ENCODE results near the gene CLCN6. TPM values are rescaled to one million over a fixed set of nuclear protein-coding genes. Genes with fewer than 3 reads are reported as not detected.

The CLCN6 gene
- polyA plus RNA-seq, 1 donor (not counting 4 experiments of a cell fraction or from before 2014, with no cell fraction given), result 7.4 TPM

GRCh38 chr1:11880911-11881748, 75.1 kb downstream of the CLCN6 start:
- H3K9ac ChIP-seq (ENCODE audit: control insufficient read depth, extremely low read depth, insufficient read depth, low read length), result no peak overlapping the region
- H3K36me3 ChIP-seq (ENCODE audit: control insufficient read depth in 2 of 2, extremely low read depth in 1 of 2, insufficient read depth in 2 of 2, low read length in 2 of 2), result no peaks in the 10 kb centered on the region
- dilution Hi-C loops (cut with MboI; ENCODE audit: extremely low pct_ligation_motif_present, low sequenced_read_pairs), result no loop called here
- no peaks in the 10 kb centered on the region for H3K9me3 ChIP-seq (ENCODE audit: control insufficient read depth, low read depth, low read length)
- H2AFZ ChIP-seq (ENCODE audit: control insufficient read depth, low read length), result no peak overlapping the region
- H3K27me3 ChIP-seq (ENCODE audit: control insufficient read depth, extremely low read depth, insufficient read depth, low read length), result peaks cover 12% of the 10 kb centered on the region
- no peak for FAIRE-seq
- no peak for TF ChIP-seq CTCF (optimal IDR thresholded peaks at IDR 0.05 in 1 of 3, IDR thresholded peaks at IDR 0.05 in 1 of 3, conservative IDR thresholded peaks at IDR 0.05 in 1 of 3; ENCODE audit: extremely low read depth in 1 of 3, insufficient read depth in 2 of 3, low read length in 3 of 3)
- no peak for TF ChIP-seq EZH2 (IDR thresholded peaks at IDR 0.05; ENCODE audit: low read length)
- H3K4me2 ChIP-seq (ENCODE audit: control insufficient read depth, extremely low read depth, insufficient read depth, low read depth, low read length), result no peak overlapping the region
- no peak overlapping the region for H3K27ac ChIP-seq (ENCODE audit: control insufficient read depth, insufficient read depth, low read length)
- H4K20me1 ChIP-seq (ENCODE audit: control insufficient read depth, extremely low read depth, insufficient read depth, low read length), result no peaks in the 10 kb centered on the region
- H3K4me1 ChIP-seq (ENCODE audit: control insufficient read depth, extremely low read depth, insufficient read depth, low read length), result no peaks in the 10 kb centered on the region
- DNase-seq (ENCODE audit: low read depth, low spot score), result no peak
- no peak overlapping the region for H3K4me3 ChIP-seq (ENCODE audit: control insufficient read depth in 2 of 3, extremely low read depth in 1 of 3, insufficient read depth in 2 of 3, low read depth in 1 of 3, low read length in 3 of 3)
- no peaks in the 10 kb centered on the region for H3K9me1 ChIP-seq (ENCODE audit: control insufficient read depth, extremely low read depth, insufficient read depth, low read length)
- no peaks in the 10 kb centered on the region for H3K79me2 ChIP-seq (ENCODE audit: control insufficient read depth, insufficient read depth, low read length)

GRCh38 chr1:11881749-11882441, 75.9 kb downstream of the CLCN6 start:
- H3K79me2 ChIP-seq (ENCODE audit: control insufficient read depth, insufficient read depth, low read length), result no peaks in the 10 kb centered on the region
- H3K36me3 ChIP-seq (ENCODE audit: control insufficient read depth in 2 of 2, extremely low read depth in 1 of 2, insufficient read depth in 2 of 2, low read length in 2 of 2), result no peaks in the 10 kb centered on the region
- dilution Hi-C loops (cut with MboI; ENCODE audit: extremely low pct_ligation_motif_present, low sequenced_read_pairs), result no loop called here
- TF ChIP-seq EZH2 (IDR thresholded peaks at IDR 0.05; ENCODE audit: low read length) (no peak), CTCF (optimal IDR thresholded peaks at IDR 0.05 in 1 of 3, IDR thresholded peaks at IDR 0.05 in 1 of 3, conservative IDR thresholded peaks at IDR 0.05 in 1 of 3; ENCODE audit: extremely low read depth in 1 of 3, insufficient read depth in 2 of 3, low read length in 3 of 3) (no peak)
- H3K9me1 ChIP-seq (ENCODE audit: control insufficient read depth, extremely low read depth, insufficient read depth, low read length), result no peaks in the 10 kb centered on the region
- FAIRE-seq, result no peak
- no peak overlapping the region for H3K9ac ChIP-seq (ENCODE audit: control insufficient read depth, extremely low read depth, insufficient read depth, low read length)
- no peaks in the 10 kb centered on the region for H3K4me1 ChIP-seq (ENCODE audit: control insufficient read depth, extremely low read depth, insufficient read depth, low read length)
- H3K9me3 ChIP-seq (ENCODE audit: control insufficient read depth, low read depth, low read length), result no peaks in the 10 kb centered on the region
- no peak overlapping the region for H3K4me3 ChIP-seq (ENCODE audit: control insufficient read depth in 2 of 3, extremely low read depth in 1 of 3, insufficient read depth in 2 of 3, low read depth in 1 of 3, low read length in 3 of 3)
- H4K20me1 ChIP-seq (ENCODE audit: control insufficient read depth, extremely low read depth, insufficient read depth, low read length), result no peaks in the 10 kb centered on the region
- H2AFZ ChIP-seq (ENCODE audit: control insufficient read depth, low read length), result no peak overlapping the region
- DNase-seq (ENCODE audit: low read depth, low spot score), result no peak
- H3K27me3 ChIP-seq (ENCODE audit: control insufficient read depth, extremely low read depth, insufficient read depth, low read length), result peaks cover 7% of the 10 kb centered on the region
- no peak overlapping the region for H3K4me2 ChIP-seq (ENCODE audit: control insufficient read depth, extremely low read depth, insufficient read depth, low read depth, low read length)
- H3K27ac ChIP-seq (ENCODE audit: control insufficient read depth, insufficient read depth, low read length), result no peak overlapping the region

Data from keratinocyte (primary cell).